Stimulated activated CD4-positive, alpha-beta T cell treated with anti-CD3 and anti-CD28 coated beads, Interleukin-12 subunit alpha, Interleukin-12 subunit beta, amount 100 ng/mL, for 48 hours (primary cell): ENCODE results near the gene COL19A1.

Experiments
- DNase-seq, 3 donors: peaks; one replicate each; pipeline ENCODE4 v3.0.0-alpha.2; 2020; ENCODE audit warnings: low read depth in 2 of 3, low spot score in 1 of 3

The COL19A1 gene

GRCh38 chr6:70051197-70052124 is 185.1 kb downstream of the COL19A1 start:
- no peak for DNase-seq

GRCh38 chr6:70059039-70059719 is 192.8 kb downstream of the COL19A1 start:
- no peak for DNase-seq

- DNase-seq = no peak
Measured at GRCh38 chr6:70060680-70061079, 194.3 kb downstream of the COL19A1 start.

- DNase-seq = no peak
Measured at GRCh38 chr6:70061546-70061945, 195.2 kb downstream of the COL19A1 start.

- DNase-seq = no peak
Measured at GRCh38 chr6:70062010-70062409, 195.7 kb downstream of the COL19A1 start.

GRCh38 chr6:70072540-70073179 is 206.3 kb downstream of the COL19A1 start:
- DNase-seq = no peak

- DNase-seq = no peak
Measured at GRCh38 chr6:70073637-70074036, 207.3 kb downstream of the COL19A1 start.

GRCh38 chr6:70079241-70079640 is 212.9 kb downstream of the COL19A1 start:
- DNase-seq = no peak

GRCh38 chr6:70080443-70081070 is 214.2 kb downstream of the COL19A1 start:
- DNase-seq = no peak

GRCh38 chr6:70082830-70083229 is 216.5 kb downstream of the COL19A1 start:
- no peak for DNase-seq

- no peak for DNase-seq
Measured at GRCh38 chr6:70086806-70087205, 220.4 kb downstream of the COL19A1 start.

- no peak for DNase-seq
Measured at GRCh38 chr6:70094156-70094555, 227.8 kb downstream of the COL19A1 start.

GRCh38 chr6:70099732-70100131 is 233.4 kb downstream of the COL19A1 start:
- no peak for DNase-seq

GRCh38 chr6:70103798-70104197 is 237.4 kb downstream of the COL19A1 start:
- DNase-seq = peak in 2 of 3 donors; percentile 5 to 6

GRCh38 chr6:70107852-70108629 is 241.7 kb downstream of the COL19A1 start:
- DNase-seq = peak in 1 of 3 donors; percentile 32

GRCh38 chr6:70110126-70111022 is 244.0 kb downstream of the COL19A1 start:
- DNase-seq = no peak

- no peak for DNase-seq
Measured at GRCh38 chr6:70111737-70112136, 245.4 kb downstream of the COL19A1 start.

- no peak for DNase-seq
Measured at GRCh38 chr6:70112716-70113115, 246.4 kb downstream of the COL19A1 start.

GRCh38 chr6:70113171-70113570 is 246.8 kb downstream of the COL19A1 start:
- DNase-seq = no peak

GRCh38 chr6:70118670-70119069 is 252.3 kb downstream of the COL19A1 start:
- DNase-seq = no peak
